GM23338 (cell line): ENCODE measurements around the gene LRIT1. TPM values are rescaled to one million over a fixed set of nuclear protein-coding genes. Genes with fewer than 3 reads are reported as not detected.

Experiments used
- ATAC-seq: fragments of 200-7000 bp; cut with Tn5 transposase; 3 replicates; pipeline ENCODE4 v1.9.1; 2020
- DNase-seq: peaks from one replicate; pipeline ENCODE4 v3.0.0-alpha.2; 2015; ENCODE audit warnings: low spot score
- H2AFZ ChIP-seq: fragments of 200-600 bp; sonication (generic); 2 replicates; pipeline ENCODE4 v1.8.0; 2016; ENCODE audit warnings: antibody characterized with exemption, mild to moderate bottlenecking, moderate library complexity
- H3F3A ChIP-seq: fragments of 200-600 bp; sonication (generic); replicated peaks from 2 replicates; pipeline ENCODE4 v1.8.0; 2017; ENCODE audit warnings: antibody characterized with exemption, mixed run types, low read depth
- H3K27ac ChIP-seq: fragments of 200-600 bp; sonication (generic); 2 replicates; pipeline ENCODE4 v1.6.1; 2016; ENCODE audit warnings: low read depth
- H3K27me3 ChIP-seq: fragments of 200-600 bp; sonication (generic); 2 replicates; pipeline ENCODE4 v1.8.0; 2016; ENCODE audit warnings: mild to moderate bottlenecking, mixed run types, moderate library complexity; ENCODE audit not compliant: insufficient read depth
- H3K36me3 ChIP-seq: fragments of 200-600 bp; sonication (generic); 2 replicates; pipeline ENCODE4 v1.8.0; 2016; ENCODE audit warnings: mild to moderate bottlenecking; ENCODE audit not compliant: insufficient read depth
- H3K4me1 ChIP-seq: fragments of 200-600 bp; sonication (generic); 2 replicates; pipeline ENCODE4 v1.8.0; 2016; ENCODE audit warnings: mild to moderate bottlenecking, moderate library complexity; ENCODE audit not compliant: insufficient read depth
- H3K4me2 ChIP-seq: fragments of 200-600 bp; sonication (generic); 2 replicates; pipeline ENCODE4 v1.7.1; 2017; ENCODE audit warnings: mixed run types
- H3K4me3 ChIP-seq: fragments of 200-600 bp; sonication (generic); 2 replicates; pipeline ENCODE4 v1.6.1; 2016; ENCODE audit warnings: mixed run types
- H3K79me2 ChIP-seq: fragments of 200-600 bp; sonication (generic); replicated peaks from 2 replicates; pipeline ENCODE4 v1.8.0; 2017; ENCODE audit warnings: mild to moderate bottlenecking; ENCODE audit not compliant: insufficient read depth
- H3K9me2 ChIP-seq: fragments of 200-600 bp; sonication (generic); 2 replicates; pipeline ENCODE4 v1.8.0; 2017; ENCODE audit not compliant: insufficient read depth
- H4K20me1 ChIP-seq: fragments of 200-600 bp; sonication (generic); replicated peaks from 2 replicates; pipeline ENCODE4 v1.8.0; 2017; ENCODE audit warnings: mild to moderate bottlenecking; ENCODE audit not compliant: insufficient read depth
- H3K27ac Mint-ChIP-seq: 2 replicates; pipeline ENCODE4 v1.8.0; 2020; ENCODE audit warnings: inconsistent platforms, mild to moderate bottlenecking, moderate library complexity, mixed read lengths
- H3K27me3 Mint-ChIP-seq: 3 replicates; pipeline ENCODE4 v1.8.0; 2022; ENCODE audit warnings: low read depth, mild to moderate bottlenecking, moderate library complexity, mixed read lengths, inconsistent platforms; ENCODE audit not compliant: insufficient read depth, poor library complexity
- H3K36me3 Mint-ChIP-seq: 3 replicates; pipeline ENCODE4 v1.8.0; 2021; ENCODE audit warnings: low read depth, mild to moderate bottlenecking, inconsistent platforms, moderate library complexity, mixed read lengths
- H3K4me1 Mint-ChIP-seq: 3 replicates; pipeline ENCODE4 v1.8.0; 2020; ENCODE audit warnings: mild to moderate bottlenecking, inconsistent platforms, mixed read lengths
- H3K4me3 Mint-ChIP-seq: 3 replicates; pipeline ENCODE4 v1.8.0; 2021; ENCODE audit warnings: moderate library complexity, mild to moderate bottlenecking, inconsistent platforms, mixed read lengths
- H3K9me3 Mint-ChIP-seq: 3 replicates; pipeline ENCODE4 v1.8.0; 2020; ENCODE audit warnings: moderate library complexity, mild to moderate bottlenecking, inconsistent platforms, mixed read lengths
- CREB1 ChIP-seq: fragments of 250-450 bp; sonication (Bioruptor Pico); IDR thresholded peaks from 2 replicates; pipeline ENCODE4 v1.5.0; 2020; ENCODE audit warnings: low read depth, mild to moderate bottlenecking, moderate library complexity
- CTCF ChIP-seq, 2 experiments: fragments of 200-600 bp in 1 of 2; sonication (generic) in 1 of 2; conservative IDR thresholded peaks; 2 replicates each; pipeline versions ENCODE4 v1.5.1 to v1.6.1; 2016 to 2017; ENCODE audit warnings: antibody characterized with exemption in 2 of 2, low read depth in 2 of 2, mild to moderate bottlenecking in 2 of 2, moderate library complexity in 1 of 2
- EZH2 ChIP-seq: fragments of 200-600 bp; sonication (generic); IDR thresholded peaks from one replicate; pipeline ENCODE4 v1.8.0; 2017; ENCODE audit warnings: antibody characterized with exemption, mild to moderate bottlenecking, low read depth; ENCODE audit not compliant: unreplicated experiment
- EZH2phosphoT487 ChIP-seq: fragments of 200-600 bp; sonication (generic); IDR thresholded peaks from one replicate; pipeline ENCODE4 v1.8.1; 2018; ENCODE audit warnings: antibody characterized with exemption; ENCODE audit not compliant: unreplicated experiment
- JUNB ChIP-seq: IDR thresholded peaks from one replicate; pipeline ENCODE4 v1.6.1; 2016; ENCODE audit warnings: antibody characterized with exemption; ENCODE audit not compliant: unreplicated experiment
- POLR2AphosphoS5 ChIP-seq: IDR thresholded peaks from 2 replicates; pipeline ENCODE4 v1.6.1; 2016; ENCODE audit warnings: antibody characterized with exemption, low read depth
- REST ChIP-seq: IDR thresholded peaks from one replicate; pipeline ENCODE4 v1.6.1; 2018; ENCODE audit warnings: antibody characterized with exemption; ENCODE audit not compliant: unreplicated experiment
- STAT1 ChIP-seq: IDR thresholded peaks from one replicate; pipeline ENCODE4 v1.6.1; 2016; ENCODE audit warnings: antibody characterized with exemption; ENCODE audit not compliant: unreplicated experiment
- ZNF114 ChIP-seq: fragments of 250-450 bp; sonication (Bioruptor Pico); IDR thresholded peaks from 2 replicates; pipeline ENCODE4 v1.5.0; 2020; ENCODE audit warnings: mild to moderate bottlenecking, moderate library complexity
- polyA plus RNA-seq: library from polyadenylated mRNA; unstranded; fragments of >200 nt; fragmentation: Nextera tagmentation; extraction: Ambion mirVana; gene quantifications from 2 replicates; pipeline ENCODE4 v1.2.1, GENCODE V29; 2016
- total RNA-seq: library from RNA; depleted of rRNA; stranded (reverse); fragments of >200 nt; shearing (Covaris generic); gene quantifications from 2 replicates; pipeline ENCODE4 v1.2.3, GENCODE V29; 2014
- TF ChIP-seq, protein P1 (sequence below): IDR thresholded peaks from 2 replicates; pipeline ENCODE4 v1.6.1; 2016; ENCODE audit warnings: antibody characterized with exemption

The LRIT1 gene
- total and polyA plus RNA-seq, 2 experiments from 2014 or later = 0.07 TPM; not detected in 1

- Mint-ChIP-seq H3K27ac (no peak overlapping the region), H3K9me3 (peaks cover 3% of the 10 kb centered on the region; the same call in 1 of the 3 replicates), H3K4me3 (no peak overlapping the region), H3K4me1 (no peaks in the 10 kb centered on the region), H3K36me3 (no peaks in the 10 kb centered on the region), H3K27me3 (peaks cover 10% of the 10 kb centered on the region)
- Histone ChIP-seq H3K4me1 (no peaks in the 10 kb centered on the region), H3K4me3 (no peak overlapping the region), H3K27me3 (no peaks in the 10 kb centered on the region), H3K4me2 (no peak overlapping the region), H4K20me1 (no peaks in the 10 kb centered on the region), H3K36me3 (no peaks in the 10 kb centered on the region), H3F3A (no peaks in the 10 kb centered on the region), H3K27ac (no peak overlapping the region), H3K79me2 (no peaks in the 10 kb centered on the region), H3K9me2 (no peaks in the 10 kb centered on the region), H2AFZ (no peak overlapping the region)
- TF ChIP-seq, protein P1, sequence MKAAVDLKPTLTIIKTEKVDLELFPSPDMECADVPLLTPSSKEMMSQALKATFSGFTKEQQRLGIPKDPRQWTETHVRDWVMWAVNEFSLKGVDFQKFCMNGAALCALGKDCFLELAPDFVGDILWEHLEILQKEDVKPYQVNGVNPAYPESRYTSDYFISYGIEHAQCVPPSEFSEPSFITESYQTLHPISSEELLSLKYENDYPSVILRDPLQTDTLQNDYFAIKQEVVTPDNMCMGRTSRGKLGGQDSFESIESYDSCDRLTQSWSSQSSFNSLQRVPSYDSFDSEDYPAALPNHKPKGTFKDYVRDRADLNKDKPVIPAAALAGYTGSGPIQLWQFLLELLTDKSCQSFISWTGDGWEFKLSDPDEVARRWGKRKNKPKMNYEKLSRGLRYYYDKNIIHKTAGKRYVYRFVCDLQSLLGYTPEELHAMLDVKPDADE = no peak
- TF ChIP-seq CTCF (conservative IDR thresholded peaks at IDR 0.05; ENCODE audit: low read depth in 2 of 2) (peak in 1 of 2 experiments; percentile 30; a peak in 1 of 4 replicates), STAT1 (no peak)
- ATAC-seq (no peak), DNase-seq (no peak)
Observed at GRCh38 chr10:84248794-84249193, 7.4 kb upstream of the LRIT1 start.

DNA sequence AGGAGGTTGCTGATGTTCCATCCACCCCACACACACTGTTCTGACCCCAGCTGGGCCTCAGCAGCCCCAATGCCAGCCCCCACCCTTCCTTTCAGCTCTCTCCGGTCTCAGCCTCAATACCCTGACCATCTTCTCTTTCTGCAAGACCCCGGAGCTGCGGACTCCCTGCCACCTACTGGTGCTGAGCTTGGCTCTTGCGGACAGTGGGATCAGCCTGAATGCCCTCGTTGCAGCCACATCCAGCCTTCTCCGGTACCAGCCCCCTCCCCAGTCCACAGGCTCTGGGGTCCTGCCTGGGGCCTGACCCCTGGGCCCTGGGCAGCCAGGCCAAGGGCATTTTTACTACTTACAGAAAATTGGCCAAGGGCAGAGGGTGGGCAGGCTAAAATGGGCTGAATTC is 6.2 kb upstream of the LRIT1 start:
- H3K4me3 Mint-ChIP-seq = no peak overlapping the region
- ATAC-seq (no peak), DNase-seq (no peak)
- peaks cover 3% of the 10 kb centered on the region; the same call in 1 of the 3 replicates for H3K9me3 Mint-ChIP-seq
- H3K4me3 ChIP-seq = no peak overlapping the region
- no peak overlapping the region for H3K27ac Mint-ChIP-seq
- H3K4me1 ChIP-seq = no peaks in the 10 kb centered on the region
- no peaks in the 10 kb centered on the region for H3K36me3 Mint-ChIP-seq
- no peaks in the 10 kb centered on the region for H3F3A ChIP-seq
- no peak overlapping the region for H3K4me2 ChIP-seq
- no peak overlapping the region for H3K27ac ChIP-seq
- H3K4me1 Mint-ChIP-seq = no peaks in the 10 kb centered on the region
- no peak overlapping the region for H2AFZ ChIP-seq
- no peaks in the 10 kb centered on the region for H3K27me3 ChIP-seq
- H4K20me1 ChIP-seq = no peaks in the 10 kb centered on the region
- no peaks in the 10 kb centered on the region for H3K36me3 ChIP-seq
- H3K9me2 ChIP-seq = peaks cover 4% of the 10 kb centered on the region; the same call in 1 of the 2 replicates
- H3K27me3 Mint-ChIP-seq = peaks cover 7% of the 10 kb centered on the region
- no peaks in the 10 kb centered on the region for H3K79me2 ChIP-seq
- TF ChIP-seq STAT1 (no peak), REST (no peak), EZH2 (no peak), JUNB (no peak), ZNF114 (CRISPR knock-in tag) (no peak), POLR2AphosphoS5 (no peak), EZH2phosphoT487 (no peak), CREB1 (CRISPR knock-in tag) (no peak), CTCF (conservative IDR thresholded peaks at IDR 0.05; ENCODE audit: low read depth in 2 of 2) (no peak)
- TF ChIP-seq, protein P1 = no peak
